HepG2 (cell line): ENCODE measurements around the gene NTM. TPM values are rescaled to one million over a fixed set of nuclear protein-coding genes. Genes with fewer than 3 reads are reported as not detected.

Experiments used
- ATAC-seq: fragments of 200-7000 bp; cut with Tn5 transposase; 3 replicates; pipeline ENCODE4 v1.9.1; 2020; ENCODE audit warnings: mild to moderate bottlenecking, moderate library complexity
- BruUV-seq: library from RNA; stranded (reverse); fragments of 400-500 nt; replicated peaks from 2 replicates; lab custom pipeline; 2021; lab: Mats Ljungman, UMichigan
- CTCF ChIA-PET: fragments of 300-600 bp; formaldehyde crosslinking; extraction: SDS; loops from one replicate; lab custom pipeline; 2021; ENCODE audit warnings: low total read pairs, inconsistent platforms, low intra/inter-chr PET ratio; lab: Yijun Ruan, JAX
- POLR2A ChIA-PET: fragments of 350-600 bp; sonication (Branson Sonifier 250); formaldehyde crosslinking; loops from one replicate; lab custom pipeline; 2020; ENCODE audit warnings: antibody characterized with exemption, inconsistent platforms; lab: Yijun Ruan, JAX
- DNase-seq: peaks from one replicate; pipeline ENCODE4 v3.0.0-alpha.2; 2015; ENCODE audit warnings: low spot score
- FAIRE-seq: peaks from 3 replicates; lab custom pipeline; 2011; peaks lifted over from hg19 to GRCh38; lab: Jason Lieb, UNC
- H2AFZ ChIP-seq: one replicate; pipeline ENCODE4 v1.6.1; 2011; ENCODE audit warnings: low read length, inconsistent platforms
- H3K27ac ChIP-seq: fragments of 300-600 bp; 3 replicates; pipeline ENCODE4 v1.8.0; 2011; ENCODE audit warnings: mixed run types, mild to moderate bottlenecking, mixed read lengths, low read length, inconsistent platforms; ENCODE audit not compliant: insufficient read depth; ENCODE audit errors: extremely low read length
- H3K27me3 ChIP-seq, 2 experiments: fragments of 200-600 bp in 1 of 2; 2 replicates in 1 of 2; 3 replicates in 1 of 2; pipeline versions ENCODE4 v1.6.0 to v1.8.0; 2011; ENCODE audit warnings: low read length in 2 of 2, mild to moderate bottlenecking in 2 of 2, moderate library complexity in 2 of 2, inconsistent platforms in 1 of 2; ENCODE audit not compliant: insufficient read depth in 2 of 2, control insufficient read depth in 1 of 2
- H3K36me3 ChIP-seq, 2 experiments: fragments of 200-600 bp in 1 of 2; replicated peaks in 1 of 2; 2 replicates in 1 of 2; 3 replicates in 1 of 2; pipeline versions ENCODE4 v1.5.1 to v1.8.0; 2011; ENCODE audit warnings: low read length in 2 of 2, inconsistent platforms in 1 of 2; ENCODE audit not compliant: insufficient read depth in 2 of 2, control insufficient read depth in 1 of 2
- H3K4me1 ChIP-seq: 2 replicates; pipeline ENCODE4 v1.5.1; 2012; ENCODE audit warnings: low read length, inconsistent platforms; ENCODE audit not compliant: insufficient read depth
- H3K4me2 ChIP-seq: 2 replicates; pipeline ENCODE4 v1.6.0; 2011; ENCODE audit warnings: low read depth, low read length, inconsistent platforms
- H3K4me3 ChIP-seq, 3 experiments: fragments of 200-600 bp in 1 of 3; sonication (generic), shearing (Covaris generic) in 1 of 3; replicated peaks in 1 of 3; 2 replicates each; pipeline ENCODE4 v1.5.1; 2011 to 2016; ENCODE audit warnings: low read length in 3 of 3, inconsistent platforms in 2 of 3, low read depth in 2 of 3, mild to moderate bottlenecking in 2 of 3, control low read depth in 1 of 3, mixed read lengths in 1 of 3; ENCODE audit not compliant: insufficient read depth in 1 of 3
- H3K79me2 ChIP-seq: one replicate; pipeline ENCODE4 v1.6.1; 2011; ENCODE audit warnings: low read length, inconsistent platforms; ENCODE audit not compliant: insufficient read depth
- H3K9ac ChIP-seq: 2 replicates; pipeline ENCODE4 v1.6.0; 2011; ENCODE audit warnings: mild to moderate bottlenecking, low read depth, low read length, inconsistent platforms; ENCODE audit not compliant: insufficient read depth
- H3K9me3 ChIP-seq: 2 replicates; pipeline ENCODE4 v1.5.1; 2012; ENCODE audit warnings: mild to moderate bottlenecking, low read length
- H4K20me1 ChIP-seq: 2 replicates; pipeline ENCODE4 v1.6.0; 2011; ENCODE audit warnings: inconsistent platforms, mild to moderate bottlenecking, low read length, moderate library complexity; ENCODE audit not compliant: insufficient read depth
- FOXO1 ChIP-seq: sonication (generic); formaldehyde crosslinking; IDR thresholded peaks from 2 replicates; pipeline ENCODE4 v1.4.0; 2020; ENCODE audit warnings: missing genetic modification reagents
- HNRNPH1 ChIP-seq: fragments of 200-400 bp; formaldehyde crosslinking; optimal IDR thresholded peaks from 2 replicates; pipeline ENCODE3; 2017; ENCODE audit warnings: mild to moderate bottlenecking, low read depth, low read length
- KLF16 ChIP-seq, 2 experiments: sonication (generic) in 1 of 2; formaldehyde crosslinking in 1 of 2; IDR thresholded peaks; 2 replicates each; pipeline versions ENCODE4 v1.6.1 to v1.8.0; 2016 to 2023; ENCODE audit warnings: missing genetic modification reagents in 2 of 2, missing compliant biosample characterization in 1 of 2
- KLF6 ChIP-seq: IDR thresholded peaks from 2 replicates; pipeline ENCODE4 v1.8.0; 2016; ENCODE audit warnings: missing biosample characterization, missing genetic modification reagents
- MEIS1 ChIP-seq: sonication (generic); formaldehyde crosslinking; IDR thresholded peaks from 2 replicates; pipeline ENCODE4 v1.9.0; 2021; ENCODE audit warnings: mild to moderate bottlenecking, missing genetic modification reagents, moderate library complexity, borderline replicate concordance
- MYPOP ChIP-seq: sonication (generic); formaldehyde crosslinking; IDR thresholded peaks from 2 replicates; pipeline ENCODE4 v1.8.1; 2023; ENCODE audit warnings: mild to moderate bottlenecking, moderate library complexity, missing genetic modification reagents
- NPAS2 ChIP-seq: sonication (generic); formaldehyde crosslinking; IDR thresholded peaks from 2 replicates; pipeline ENCODE4 v1.8.0; 2022; ENCODE audit warnings: mild to moderate bottlenecking, missing genetic modification reagents, borderline replicate concordance
- NR0B2 ChIP-seq: sonication (generic); formaldehyde crosslinking; IDR thresholded peaks from 2 replicates; pipeline ENCODE4 v1.4.0; 2020; ENCODE audit warnings: mild to moderate bottlenecking, missing genetic modification reagents
- PCBP1 ChIP-seq: fragments of 200-400 bp; formaldehyde crosslinking; IDR thresholded peaks from 2 replicates; pipeline ENCODE4 v1.6.1; 2017; ENCODE audit warnings: mild to moderate bottlenecking, low read depth, low read length, borderline replicate concordance
- POGZ ChIP-seq: sonication (generic); formaldehyde crosslinking; IDR thresholded peaks from 2 replicates; pipeline ENCODE4 v1.4.0; 2020; ENCODE audit warnings: mild to moderate bottlenecking, missing genetic modification reagents
- ZNF276 ChIP-seq: sonication (generic); formaldehyde crosslinking; IDR thresholded peaks from 2 replicates; pipeline ENCODE4 v1.4.0; 2020; ENCODE audit warnings: mild to moderate bottlenecking, low read depth, missing genetic modification reagents
- ZNF740 ChIP-seq: sonication (generic); formaldehyde crosslinking; IDR thresholded peaks from 2 replicates; pipeline ENCODE4 v1.4.0; 2020; ENCODE audit warnings: missing genetic modification reagents
- WGBS: methylation state at CpG from one replicate; pipeline ENCODE4 v1.1.6; 2017; ENCODE audit warnings: low lambda C conversion rate; 5-methylcytosine and 5-hydroxymethylcytosine counted together
- in situ Hi-C: cut with HindIII; loops from 2 replicates; pipeline ENCODE4 v1.10.0; 2017; ENCODE audit warnings: low pct_unique_long_range_greater_than_20kb; ENCODE audit not compliant: extremely low pct_ligation_motif_present
- intact Hi-C: fragments of 100-400 bp; cut with micrococcal nuclease; formaldehyde crosslinking; loops from one replicate; pipeline ENCODE4 v1.10.0; 2022; ENCODE audit not compliant: unreplicated experiment
- polyA plus RNA-seq, 8 experiments: library from polyadenylated mRNA; depleted of rRNA in 3 of 8; stranded (reverse) in 7 of 8; unstranded in 1 of 8; fragments of >200 nt; fragmentation: Illumina TruSeq in 4 of 8; extraction: Trizol in 4 of 8; gene quantifications; 2 replicates each; pipeline versions ENCODE4 v1.2.1 to v1.2.3, GENCODE V29; 2011 to 2016; ENCODE audit warnings: low read depth in 4 of 8, missing spikeins in 1 of 8, mixed read lengths in 1 of 8; ENCODE audit not compliant: insufficient read depth in 1 of 8
- total RNA-seq, 5 experiments: library from RNA; depleted of rRNA; stranded (reverse); fragments of >200 nt; fragmentation: Illumina TruSeq; extraction: Trizol; gene quantifications; 2 replicates each; pipeline ENCODE4 v1.2.3, GENCODE V29; 2016; ENCODE audit warnings: low read depth in 1 of 5

NTM gene
- total and polyA plus RNA-seq, 2 of the 13 experiments (the other 11 are each of a cell fraction or from before 2014, with no cell fraction given), result not detected

- TF ChIP-seq PCBP1, result no peak
- no peak for TF ChIP-seq POGZ (CRISPR knock-in tag)
- no peak for TF ChIP-seq HNRNPH1
- TF ChIP-seq MYPOP (CRISPR knock-in tag), result no peak
- TF ChIP-seq KLF6 (CRISPR knock-in tag), result no peak
- no peak for TF ChIP-seq ZNF740 (CRISPR knock-in tag)
- no peak for TF ChIP-seq ZNF276 (CRISPR knock-in tag)
- no peak for TF ChIP-seq KLF16 (CRISPR knock-in tag; IDR thresholded peaks at IDR 0.05)
- TF ChIP-seq FOXO1 (CRISPR knock-in tag), result no peak
- TF ChIP-seq MEIS1 (CRISPR knock-in tag), result no peak
- no peak for TF ChIP-seq NPAS2 (CRISPR knock-in tag)
- TF ChIP-seq NR0B2, result no peak
- no peak overlapping the region for H3K4me2 ChIP-seq
- 10% methylated on average over 6 of the region's 9 CpGs for WGBS
- CTCF ChIA-PET, result no interaction called here
- H3K36me3 ChIP-seq, result no peaks in the 10 kb centered on the region
- intact Hi-C loops (no loop called here), in situ Hi-C loops (no loop called here)
- H3K4me1 ChIP-seq, result no peaks in the 10 kb centered on the region
- FAIRE-seq (no peak), DNase-seq (no peak), ATAC-seq (no peak)
- no peak overlapping the region for H3K4me3 ChIP-seq
- no peaks in the 10 kb centered on the region for H3K79me2 ChIP-seq
- no peak overlapping the region for H2AFZ ChIP-seq
- no peak overlapping the region for H3K9ac ChIP-seq
- peaks cover 1 to 31% of the 10 kb centered on the region in 2 experiments; a peak in 4 of 5 replicates for H3K27me3 ChIP-seq
- BruUV-seq, result no TSS peak
- H4K20me1 ChIP-seq, result no peaks in the 10 kb centered on the region
- POLR2A ChIA-PET, result no interaction called here
- H3K9me3 ChIP-seq, result no peaks in the 10 kb centered on the region
- H3K27ac ChIP-seq, result no peak overlapping the region
Observed at GRCh38 chr11:131373095-131373725, 2.8 kb downstream of the NTM start.
